T-helper 1 cell treated with Interleukin-12 subunit alpha and Interleukin-12 subunit beta and Interleukin-4 antibody, amounts not matched to agents 30 ng/mL and 1 ng/mL, for 36 hours (primary cell): ENCODE data around the gene ABTB2. TPM values are rescaled to one million over a fixed set of nuclear protein-coding genes. Genes with fewer than 3 reads are reported as not detected.
"Not testable (repeated sequence)": the region's sequence is repeated elsewhere in the genome, so short reads cannot be mapped to it uniquely, and the experiment has no call there.

ENCODE experiments used
- intact Hi-C: fragments of 100-400 bp; cut with micrococcal nuclease; formaldehyde crosslinking; loops from one replicate; pipeline ENCODE4 v1.15.1; 2024
- total RNA-seq: library from RNA; stranded (reverse); gene quantifications from 2 replicates; pipeline ENCODE4 v1.2.3, GENCODE V29; 2022

ABTB2 gene
- total RNA-seq, 1 donor from 2014 or later, result 8.3 TPM

DNA sequence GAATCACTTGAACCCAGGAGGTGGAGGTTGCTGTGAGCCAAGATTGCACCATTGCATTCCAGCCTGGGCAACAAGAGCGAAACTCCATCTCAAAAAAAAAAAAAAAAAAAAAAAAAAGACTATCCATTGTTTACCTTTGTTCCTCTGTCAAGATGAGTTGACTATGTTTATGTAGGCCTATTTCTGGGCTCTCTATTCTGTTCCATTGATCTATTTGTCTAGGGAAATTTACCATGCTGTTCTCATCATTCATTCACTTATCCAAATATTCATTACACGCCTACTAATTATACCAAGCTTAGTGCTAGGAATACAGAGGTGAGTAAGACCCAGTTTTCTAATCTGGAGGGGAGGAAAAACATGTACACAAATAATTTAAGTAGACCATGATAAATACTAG, 139.1 kb downstream of the ABTB2 start:
- intact Hi-C loops, result not testable (repeated sequence)

- intact Hi-C loops, result no loop called here
Measured at GRCh38 chr11:34218067-34218466, 139.7 kb downstream of the ABTB2 start.

GRCh38 chr11:34216706-34217105, 141.1 kb downstream of the ABTB2 start:
- intact Hi-C loops, result no loop called here

GRCh38 chr11:34215806-34216453, 141.9 kb downstream of the ABTB2 start:
- intact Hi-C loops, result loop anchor here (2.0 kb wide), 1 partner anchor 19 kb away; no protein-coding TSS in a partner anchor

DNA sequence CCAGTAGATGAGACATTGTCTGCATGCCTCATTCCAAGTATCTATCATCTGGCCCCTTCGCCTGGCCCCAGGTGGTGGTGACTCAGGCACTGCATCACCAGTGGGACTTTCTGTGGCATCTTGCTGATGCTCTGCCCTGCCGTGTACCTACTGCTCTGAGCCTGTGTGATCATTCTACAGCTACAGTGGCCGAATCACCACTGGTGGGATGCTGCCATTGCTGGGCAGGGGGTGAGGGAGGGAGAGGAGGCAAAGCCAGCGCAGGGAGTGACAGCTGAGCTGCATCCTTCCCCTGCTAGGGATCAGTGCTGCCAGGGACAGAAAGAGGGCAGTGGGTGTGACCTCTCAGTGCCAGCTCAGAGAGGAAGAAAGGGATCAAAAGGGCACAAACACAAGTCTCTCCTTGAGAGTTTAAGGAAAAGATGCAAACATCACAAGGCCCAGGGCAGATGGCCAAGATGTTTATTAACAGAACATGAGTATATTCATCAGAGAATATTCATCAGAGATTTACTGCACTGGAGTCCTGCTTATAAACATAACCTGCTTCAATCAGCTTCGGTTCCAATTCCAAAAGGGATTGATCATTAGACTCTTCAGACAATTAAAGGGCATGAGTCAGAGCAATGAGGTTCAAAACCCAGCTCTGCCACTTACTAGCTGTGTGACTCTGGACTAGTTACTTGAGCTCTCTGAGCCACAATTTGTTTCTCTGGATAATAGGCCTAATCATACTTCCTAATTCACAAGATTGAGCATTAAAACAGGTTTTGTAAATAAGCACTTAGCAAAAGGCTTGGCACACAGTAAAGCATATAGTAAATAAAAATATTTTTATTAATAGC, 142.6 kb downstream of the ABTB2 start:
- intact Hi-C loops, result loop anchor here (2.0 kb wide), 1 partner anchor 20 kb away; no protein-coding TSS in a partner anchor

DNA sequence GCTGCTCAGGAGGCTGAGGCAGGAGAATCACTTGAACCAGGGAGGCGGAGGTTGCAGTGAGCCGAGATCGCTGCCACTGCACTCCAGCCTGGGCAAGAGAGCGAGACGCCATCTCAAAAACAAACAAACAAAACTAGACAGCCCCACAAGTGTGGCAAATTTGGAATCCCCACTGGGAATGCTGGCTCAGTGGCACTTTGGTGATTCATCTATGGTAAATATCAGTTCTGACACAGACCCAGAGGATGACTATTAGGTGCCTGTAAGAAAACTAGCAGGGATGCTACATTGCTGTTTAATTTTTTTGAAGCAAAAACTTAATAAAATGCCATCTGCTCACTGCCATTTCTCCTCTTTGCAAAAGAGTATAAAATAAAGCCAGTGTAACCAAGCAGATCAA, 144.4 kb downstream of the ABTB2 start:
- intact Hi-C loops, result no loop called here

DNA sequence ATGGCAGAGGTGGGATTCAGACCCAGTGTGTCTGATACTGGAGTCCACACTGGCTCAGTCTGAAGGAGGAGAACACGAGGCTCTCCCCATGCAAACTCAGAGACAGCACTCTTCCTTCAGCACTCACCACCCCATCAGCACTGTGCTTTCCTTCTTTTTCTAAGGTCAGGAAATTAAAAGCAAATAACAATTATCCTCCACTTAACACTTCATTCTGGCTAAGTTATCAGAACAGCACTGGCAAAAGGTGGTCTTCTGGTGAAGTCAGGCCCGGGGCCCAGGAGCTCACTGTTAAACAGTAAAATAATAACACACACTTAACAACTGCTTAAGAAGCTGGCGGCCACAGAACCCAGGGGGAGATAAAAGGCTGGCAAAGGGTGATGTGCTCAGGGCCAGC, 145.2 kb downstream of the ABTB2 start:
- intact Hi-C loops, result no loop called here

GRCh38 chr11:34209809-34210208, 148.0 kb downstream of the ABTB2 start:
- intact Hi-C loops, result no loop called here

- intact Hi-C loops, result no loop called here
Measured at GRCh38 chr11:34208266-34209135, 149.3 kb downstream of the ABTB2 start.

DNA sequence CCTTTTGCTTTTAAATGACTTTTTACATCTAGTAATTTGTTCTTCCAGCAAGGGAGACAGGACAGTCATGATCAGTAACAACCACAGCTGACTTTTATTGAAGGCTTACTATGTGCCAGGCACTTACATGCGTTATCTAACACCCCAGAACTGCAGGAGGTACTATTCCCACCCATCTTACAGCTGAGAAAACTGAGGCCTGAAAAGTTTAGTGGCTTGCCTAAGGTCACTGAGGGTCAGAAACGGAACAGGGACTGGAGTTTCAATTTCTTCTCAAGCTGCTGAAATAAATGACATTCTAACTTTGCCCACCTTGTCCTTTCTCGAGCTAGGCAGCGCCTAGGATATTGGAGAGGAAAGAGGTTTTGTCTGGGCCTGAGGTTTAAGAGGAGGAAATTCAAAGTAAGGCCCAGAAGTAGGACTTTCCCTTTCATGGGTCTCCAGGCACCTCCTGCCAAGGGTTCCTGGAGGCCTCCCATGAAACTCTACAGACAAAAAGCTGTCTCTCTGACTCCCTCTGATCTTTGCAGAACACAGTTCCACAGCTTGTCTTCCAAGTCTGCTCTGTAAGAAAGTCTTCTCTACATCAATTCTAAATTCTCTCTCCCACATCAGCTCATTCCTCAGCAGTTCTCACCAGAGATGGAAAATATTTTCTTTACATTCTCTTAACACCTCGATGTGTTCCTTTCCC, 150.2 kb downstream of the ABTB2 start:
- intact Hi-C loops, result no loop called here

GRCh38 chr11:34206407-34207300, 151.2 kb downstream of the ABTB2 start:
- intact Hi-C loops, result no loop called here

- intact Hi-C loops, result no loop called here
Measured at GRCh38 chr11:34205326-34206035, 152.3 kb downstream of the ABTB2 start.

DNA sequence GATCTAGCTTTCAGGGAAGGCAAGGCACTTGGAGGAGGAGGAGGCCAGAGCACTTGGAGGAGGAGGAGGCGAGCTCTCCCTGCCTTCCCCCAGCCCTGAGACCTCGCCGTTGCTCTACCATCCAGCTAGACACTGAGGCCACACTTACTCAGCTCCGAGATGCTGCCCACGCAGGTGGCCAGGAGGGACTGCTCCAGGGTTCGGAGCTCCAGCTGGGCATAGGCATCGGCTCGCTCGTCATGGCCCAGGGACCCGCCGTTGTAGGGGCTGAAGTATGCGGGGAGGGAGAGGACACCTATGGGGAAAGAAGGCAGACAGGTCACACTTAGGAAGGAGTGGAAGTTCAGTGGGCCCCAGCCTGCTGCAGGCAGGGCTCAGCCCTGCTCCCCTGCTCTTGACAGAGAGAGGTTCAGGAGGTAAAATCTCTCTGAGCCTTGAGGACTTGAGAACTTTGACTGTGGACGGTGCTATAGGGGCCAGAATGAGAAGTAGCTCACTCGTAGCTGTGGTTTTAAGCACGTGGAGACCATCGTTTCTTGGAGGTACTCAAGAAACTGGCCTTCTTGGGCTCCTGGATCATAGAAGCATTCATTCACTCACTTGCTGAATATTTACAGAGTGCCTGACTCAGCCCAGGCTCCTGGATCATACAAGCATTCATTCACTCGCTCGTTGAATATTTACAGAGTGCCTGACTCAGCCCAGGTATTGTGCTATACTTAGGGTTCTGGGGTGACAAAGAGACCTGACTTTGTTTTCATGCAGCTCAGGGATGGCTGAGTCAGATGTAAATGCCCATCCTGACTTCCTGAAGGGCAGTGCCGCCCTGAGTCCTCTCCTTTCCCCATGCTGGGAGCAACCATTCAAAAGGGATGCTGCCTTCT, 153.2 kb downstream of the ABTB2 start:
- intact Hi-C loops, result no loop called here

DNA sequence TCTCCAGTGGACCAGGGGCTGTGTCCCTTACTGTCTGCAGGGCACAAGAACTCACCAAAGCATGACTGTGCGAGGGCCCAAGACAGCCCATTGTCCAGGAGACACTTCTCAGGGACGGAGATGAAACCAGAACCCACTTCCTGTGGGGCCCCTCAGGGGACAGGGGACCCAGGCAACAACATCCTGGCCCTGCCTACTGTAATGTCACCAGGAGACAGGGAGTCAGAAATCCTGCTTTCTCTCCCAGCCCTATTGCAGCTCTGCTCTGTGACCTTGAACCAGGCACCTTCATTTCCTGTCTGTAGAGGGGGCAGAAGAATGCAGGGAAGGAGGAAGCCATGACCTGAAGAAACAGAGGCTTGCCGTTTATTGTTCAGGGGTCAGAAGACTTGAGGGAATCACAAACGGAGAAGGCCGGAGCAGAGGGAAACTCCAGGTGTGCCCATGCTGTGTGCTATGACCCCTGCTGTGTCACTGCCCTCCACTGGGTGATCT, 154.4 kb downstream of the ABTB2 start:
- intact Hi-C loops, result no loop called here

DNA sequence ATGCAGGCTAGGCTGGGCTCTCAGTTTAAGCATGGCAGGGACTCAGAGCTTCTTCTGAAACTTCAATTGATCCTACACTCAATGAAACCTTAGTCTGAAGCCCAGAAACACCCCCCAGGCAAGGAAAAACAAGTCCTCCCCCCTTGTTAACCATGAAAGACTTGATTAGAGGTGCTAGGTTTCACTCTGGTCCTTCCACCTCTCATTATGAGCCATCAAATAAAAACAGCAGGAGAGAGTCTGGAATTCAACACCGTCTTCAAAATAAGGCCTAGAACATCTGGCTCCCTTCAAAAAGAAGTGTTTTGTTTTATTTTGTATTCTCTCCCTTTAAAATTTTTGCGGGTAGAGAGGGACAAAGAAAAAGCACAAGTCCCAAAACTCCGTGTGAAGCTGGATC, 156.7 kb downstream of the ABTB2 start:
- intact Hi-C loops, result loop anchor here (2.0 kb wide), 1 partner anchor 20 kb away; no protein-coding TSS in a partner anchor

- intact Hi-C loops, result no loop called here
Measured at GRCh38 chr11:34199525-34199924, 158.3 kb downstream of the ABTB2 start.

- intact Hi-C loops, result loop anchor here (1.0 kb wide), 1 partner anchor 50 kb away; no protein-coding TSS in a partner anchor
Measured at GRCh38 chr11:34198523-34198922, 159.3 kb downstream of the ABTB2 start.

GRCh38 chr11:34197256-34197655, 160.6 kb downstream of the ABTB2 start:
- intact Hi-C loops, result no loop called here
